ENCODE data around the gene ARHGAP10. TPM values are rescaled to one million over a fixed set of nuclear protein-coding genes. Genes with fewer than 3 reads are reported as not detected.

ARHGAP10 gene
- total and polyA plus RNA-seq, 10 of the 15 experiments (the other 5 are each of a cell fraction or from before 2014, with no cell fraction given) = 1.3 to 25.8 (median 17.2) TPM

DNA sequence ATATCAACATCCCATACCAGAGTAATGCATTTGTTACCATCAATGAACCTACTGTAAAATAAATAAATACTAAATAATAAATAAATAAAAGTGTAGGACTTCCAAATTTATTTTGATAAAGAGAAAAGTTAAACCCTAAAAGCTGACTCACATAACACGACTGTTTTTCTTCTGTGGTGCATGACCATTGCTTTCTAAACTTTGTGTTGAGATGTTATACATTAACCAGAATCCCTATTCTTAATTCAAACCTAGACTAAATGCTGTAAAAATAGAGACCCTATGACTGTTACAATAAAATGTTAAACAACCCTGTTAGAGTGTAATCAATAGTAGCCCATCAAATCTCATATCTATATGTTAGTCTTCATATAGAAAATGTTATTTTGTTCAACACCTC, 27.0 kb upstream of the ARHGAP10 start:
- ATAC-seq = peak; percentile 46
- in situ Hi-C loops (cut with MboI) = loop anchor here (5.0 kb wide), 1 partner anchor 162 kb away; no protein-coding TSS in a partner anchor
- DNase-seq (ENCODE audit: low read depth, low spot score) = no peak
- no peak overlapping the region for H3K4me2 ChIP-seq (ENCODE audit: control insufficient read depth, insufficient read depth)
- WGBS (ENCODE audit: insufficient coverage, insufficient replicate concordance, low lambda C conversion rate, missing lambda C conversion rate) = 0% methylated on average over 1 of the region's 1 CpG
- H3K36me3 ChIP-seq (ENCODE audit: control insufficient read depth in 2 of 2, insufficient read depth in 2 of 2, low read length in 1 of 2) = no peaks in the 10 kb centered on the region
- H2AFZ ChIP-seq (ENCODE audit: control insufficient read depth, low read depth, low read length) = no peak overlapping the region
- no peaks in the 10 kb centered on the region for H3K27me3 ChIP-seq (replicated peaks in 1 of 2; ENCODE audit: control insufficient read depth in 2 of 2, insufficient read depth in 2 of 2, low read length in 1 of 2)
- CTCF ChIA-PET = interaction anchor here (0.7 to 10.7 kb wide), 2 partner anchors 160 to 310 kb away, joined by 3 to 343 read pairs; no protein-coding TSS in a partner anchor
- H4K20me1 ChIP-seq (ENCODE audit: control insufficient read depth, insufficient read depth) = no peaks in the 10 kb centered on the region
- H3K9ac ChIP-seq (ENCODE audit: control insufficient read depth, insufficient read depth, low read length) = no peak overlapping the region
- no peak overlapping the region for H3K4me3 ChIP-seq
- peaks cover under 1% of the 10 kb centered on the region for H3K4me1 ChIP-seq (ENCODE audit: control insufficient read depth, insufficient read depth, low read length)
- SMC1A ChIA-PET (ENCODE audit: uncharacterized antibody, unreplicated experiment) = interaction anchor here (2.4 kb wide), 1 partner anchor 162 kb away, joined by 16 read pairs; no protein-coding TSS in a partner anchor
- H3K9me3 ChIP-seq (replicated peaks; ENCODE audit: control insufficient read depth, insufficient read depth, low read length) = no peaks in the 10 kb centered on the region
- intact Hi-C loops (cut with micrococcal nuclease; ENCODE audit: unreplicated experiment) = no loop called here
- POLR2A ChIA-PET = interaction anchor here (0.8 kb wide), 1 partner anchor 161 kb away, joined by 5 read pairs; no protein-coding TSS in a partner anchor
- BruUV-seq (replicated peaks) = no TSS peak
- TF ChIP-seq TCF3 (IDR thresholded peaks at IDR 0.05; ENCODE audit: borderline replicate concordance, insufficient read depth, low read depth, low read length) = no peak
- TF ChIP-seq NFYA (IDR thresholded peaks at IDR 0.05; ENCODE audit: borderline replicate concordance, low read depth, low read length) = no peak
- TF ChIP-seq KDM1A (IDR thresholded peaks at IDR 0.05; ENCODE audit: borderline replicate concordance) = no peak
- TF ChIP-seq, protein P1, sequence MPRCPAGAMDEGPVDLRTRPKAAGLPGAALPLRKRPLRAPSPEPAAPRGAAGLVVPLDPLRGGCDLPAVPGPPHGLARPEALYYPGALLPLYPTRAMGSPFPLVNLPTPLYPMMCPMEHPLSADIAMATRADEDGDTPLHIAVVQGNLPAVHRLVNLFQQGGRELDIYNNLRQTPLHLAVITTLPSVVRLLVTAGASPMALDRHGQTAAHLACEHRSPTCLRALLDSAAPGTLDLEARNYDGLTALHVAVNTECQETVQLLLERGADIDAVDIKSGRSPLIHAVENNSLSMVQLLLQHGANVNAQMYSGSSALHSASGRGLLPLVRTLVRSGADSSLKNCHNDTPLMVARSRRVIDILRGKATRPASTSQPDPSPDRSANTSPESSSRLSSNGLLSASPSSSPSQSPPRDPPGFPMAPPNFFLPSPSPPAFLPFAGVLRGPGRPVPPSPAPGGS (IDR thresholded peaks at IDR 0.05; ENCODE audit: borderline replicate concordance, insufficient read depth, low read depth, low read length, poor library complexity, severe bottlenecking) = no peak
- no peak for TF ChIP-seq EGR1 (IDR thresholded peaks at IDR 0.05; ENCODE audit: borderline replicate concordance in 1 of 2, low read depth in 2 of 2, low read length in 2 of 2)
- no peak for TF ChIP-seq ATF2 (IDR thresholded peaks at IDR 0.05; ENCODE audit: low read length)
- TF ChIP-seq ZNF384 (IDR thresholded peaks at IDR 0.05; ENCODE audit: borderline replicate concordance, low read depth, low read length) = no peak
- TF ChIP-seq RAD51 (IDR thresholded peaks at IDR 0.05) = no peak
- TF ChIP-seq YBX1 (IDR thresholded peaks at IDR 0.05) = no peak
- no peak for TF ChIP-seq PML (IDR thresholded peaks at IDR 0.05; ENCODE audit: low read length)
- TF ChIP-seq EP300 (IDR thresholded peaks at IDR 0.05; ENCODE audit: borderline replicate concordance in 1 of 2, control insufficient read depth in 1 of 2, low read depth in 2 of 2, low read length in 2 of 2) = no peak
- TF ChIP-seq TCF7 (IDR thresholded peaks at IDR 0.05; ENCODE audit: borderline replicate concordance) = no peak
- no peak for TF ChIP-seq PAX5 (IDR thresholded peaks at IDR 0.05; ENCODE audit: borderline replicate concordance, low read depth, low read length)
- TF ChIP-seq MEF2A (IDR thresholded peaks at IDR 0.05; ENCODE audit: insufficient read depth, low read depth, low read length) = no peak
- TF ChIP-seq BACH1 (IDR thresholded peaks at IDR 0.05; ENCODE audit: borderline replicate concordance) = no peak
- RAD21 ChIA-PET (ENCODE audit: unreplicated experiment) = interaction anchor here (6.9 kb wide), 1 partner anchor 160 kb away, joined by 129 read pairs; no protein-coding TSS in a partner anchor
- no peak overlapping the region for H3K27ac ChIP-seq (ENCODE audit: control insufficient read depth, insufficient read depth)
- no peak for FAIRE-seq
- H3K79me2 ChIP-seq (ENCODE audit: control insufficient read depth, insufficient read depth, low read length) = no peaks in the 10 kb centered on the region

Measured in GM12878 (cell line).